AG10803 (cell line): ENCODE measurements around the gene CBARP.

Experiments used
- DNase-seq: peaks from one replicate; pipeline ENCODE4 v3.0.0; 2010; ENCODE audit warnings: low read depth
- H3K4me3 ChIP-seq: 2 replicates; pipeline ENCODE4 v1.5.1; 2011; ENCODE audit warnings: mild to moderate bottlenecking, low read length, control low read depth
- CTCF ChIP-seq: conservative IDR thresholded peaks from 2 replicates; pipeline ENCODE4 v1.5.1; 2011; ENCODE audit warnings: mild to moderate bottlenecking, low read length, control low read depth, inconsistent platforms

Gene CBARP

GRCh38 chr19:1244693-1245451, 7.1 kb upstream of the CBARP start:
- DNase-seq: no peak
- H3K4me3 ChIP-seq: peak overlapping the region; percentile 48
- TF ChIP-seq CTCF: no peak

GRCh38 chr19:1243768-1244692, 6.2 kb upstream of the CBARP start:
- DNase-seq: peak; percentile 82
- peak overlapping the region; percentile 48 for H3K4me3 ChIP-seq
- peak; percentile 80 for TF ChIP-seq CTCF

- TF ChIP-seq CTCF: no peak
- peak; percentile 93 for DNase-seq
- peak within 1 kb of the TSS; percentile 76 for H3K4me3 ChIP-seq
These were observed 3.8 kb upstream of the CBARP start, which contains the start of gene ATP5F1D for GRCh38 chr19:1241417-1242095. TSS of gene ATP5F1D (plus strand) at chr19:1241751. CDS start at chr19:1241851, 100 bp downstream.

- no peak overlapping the region for H3K4me3 ChIP-seq
- no peak for TF ChIP-seq CTCF
- no peak for DNase-seq
These were observed 3.1 kb upstream of the CBARP start for GRCh38 chr19:1240925-1241324.

GRCh38 chr19:1239796-1240737, 2.3 kb upstream of the CBARP start:
- TF ChIP-seq CTCF: peak; percentile 55
- peak overlapping the region; percentile 52 for H3K4me3 ChIP-seq
- peak; percentile 82 for DNase-seq

- TF ChIP-seq CTCF: no peak
- no peak for DNase-seq
- H3K4me3 ChIP-seq: no peak overlapping the region
These were observed 1.6 kb upstream of the CBARP start for GRCh38 chr19:1239420-1239795.
